Caki2 (cell line): ENCODE data around the gene STOML1. TPM values are rescaled to one million over a fixed set of nuclear protein-coding genes. Genes with fewer than 3 reads are reported as not detected.
"Not testable (repeated sequence)": the region's sequence is repeated elsewhere in the genome, so short reads cannot be mapped to it uniquely, and the experiment has no call there.

Source experiments
- DNase-seq: peaks from one replicate; pipeline ENCODE4 v3.0.0-alpha.2; 2015; ENCODE audit warnings: low read depth
- in situ Hi-C: cut with HindIII; loops from 2 replicates; pipeline ENCODE4 v1.10.0; 2016; ENCODE audit warnings: low sequenced_read_pairs, low pct_unique_long_range_greater_than_20kb, mixed read lengths
- total RNA-seq: library from RNA; depleted of rRNA; stranded (reverse); fragments of >200 nt; shearing (Covaris generic); gene quantifications from 2 replicates; pipeline ENCODE4 v1.2.3, GENCODE V29; 2014; ENCODE audit warnings: low replicate concordance

Gene STOML1
- total RNA-seq, 1 experiment from 2014 or later, result 24.1 TPM

DNA sequence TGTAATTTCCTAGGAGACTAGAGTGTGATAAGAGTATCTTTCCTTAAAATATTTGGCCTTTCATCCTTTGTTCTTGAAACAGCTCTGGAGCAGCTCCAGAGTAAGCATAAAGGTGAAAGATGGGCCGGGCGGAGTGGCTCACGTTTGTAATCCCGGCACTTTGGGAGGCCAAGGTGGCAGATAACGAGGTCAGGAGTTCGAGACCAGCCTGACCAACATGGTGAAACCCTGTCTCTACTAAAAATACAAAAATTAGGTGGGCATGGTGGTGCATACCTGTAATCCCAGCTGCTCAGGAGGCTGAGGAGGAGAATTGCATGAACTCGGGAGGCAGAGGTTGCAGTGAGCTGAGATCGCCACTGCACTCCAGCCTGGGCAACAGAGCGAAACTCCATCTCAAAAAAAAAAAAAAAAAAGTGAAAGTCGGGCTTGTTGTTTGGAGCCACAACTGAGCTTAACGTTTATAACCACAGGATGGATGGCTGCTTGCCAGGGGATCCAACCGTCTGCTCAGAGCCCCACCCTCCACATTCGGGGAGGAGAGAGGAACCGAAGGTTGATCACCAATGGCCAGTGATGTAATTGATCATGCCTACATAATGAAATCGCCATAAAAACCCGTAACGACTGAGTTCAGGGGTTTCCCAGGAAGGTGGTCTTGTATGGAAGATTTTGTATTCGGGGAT lies 16.5 kb downstream of the STOML1 start:
- DNase-seq, in situ Hi-C loops: not testable (repeated sequence)

DNA sequence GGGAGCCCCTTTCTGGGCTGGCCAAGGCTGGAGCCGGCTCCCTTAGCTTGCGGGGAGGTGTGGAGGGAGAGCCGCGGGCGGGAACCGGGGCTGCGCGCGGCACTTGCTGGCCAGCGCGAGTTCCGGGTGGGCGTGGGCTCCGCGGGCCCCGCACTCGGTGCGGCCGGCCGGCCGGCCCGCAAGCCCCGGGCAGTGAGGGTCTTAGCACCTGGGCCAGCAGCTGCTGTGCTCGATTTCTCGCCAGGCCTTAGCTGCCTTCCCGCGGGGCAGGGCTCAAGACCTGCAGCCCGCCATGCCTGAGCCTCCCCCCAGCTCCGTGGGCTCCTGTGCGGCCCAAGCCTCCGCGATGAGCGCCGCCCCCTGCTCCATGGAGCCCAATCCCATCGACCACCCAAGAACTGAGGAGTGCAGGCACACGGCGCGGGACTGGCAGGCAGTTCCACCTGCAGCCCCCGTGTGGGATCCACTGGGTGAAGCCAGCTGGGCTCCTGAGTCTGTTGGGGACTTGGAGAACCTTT lies 18.4 kb downstream of the STOML1 start:
- DNase-seq, in situ Hi-C loops: not testable (repeated sequence)

DNA sequence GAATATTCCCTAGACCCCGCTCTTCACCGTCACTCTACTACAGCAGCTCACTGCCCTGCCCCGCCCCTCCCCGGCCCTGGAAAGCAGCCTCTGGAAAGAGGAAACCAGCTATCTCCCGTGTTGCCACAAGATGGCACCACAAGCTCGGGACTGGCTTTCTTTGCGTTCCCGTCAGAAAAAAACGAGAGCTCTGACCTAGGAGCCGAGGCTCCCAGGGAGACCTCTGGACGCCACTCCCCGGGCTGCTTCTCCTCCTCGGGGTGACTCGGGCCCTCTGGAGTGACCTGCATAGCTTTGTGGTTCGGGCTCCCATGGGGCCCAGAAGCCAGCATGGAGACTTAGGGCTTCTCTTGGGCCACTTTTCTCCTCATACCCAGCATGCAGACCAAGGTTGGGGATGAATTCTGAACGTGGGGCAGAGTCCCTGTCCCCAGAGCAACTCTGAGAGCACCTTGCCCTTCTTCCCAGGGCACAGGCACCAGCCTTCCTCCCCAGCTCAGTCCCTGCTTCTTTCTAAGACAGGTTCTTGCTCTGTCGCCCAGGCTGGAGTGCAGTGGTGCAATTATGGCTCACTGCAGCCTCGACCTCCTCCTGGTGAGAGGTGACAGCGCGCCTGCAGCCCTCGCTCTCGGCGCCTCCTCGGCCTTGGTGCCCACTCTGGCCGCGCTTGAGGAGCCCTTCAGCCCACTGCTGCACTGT lies 19.0 kb downstream of the STOML1 start:
- DNase-seq, result peak; percentile 79
- in situ Hi-C loops, result no loop called here

DNA sequence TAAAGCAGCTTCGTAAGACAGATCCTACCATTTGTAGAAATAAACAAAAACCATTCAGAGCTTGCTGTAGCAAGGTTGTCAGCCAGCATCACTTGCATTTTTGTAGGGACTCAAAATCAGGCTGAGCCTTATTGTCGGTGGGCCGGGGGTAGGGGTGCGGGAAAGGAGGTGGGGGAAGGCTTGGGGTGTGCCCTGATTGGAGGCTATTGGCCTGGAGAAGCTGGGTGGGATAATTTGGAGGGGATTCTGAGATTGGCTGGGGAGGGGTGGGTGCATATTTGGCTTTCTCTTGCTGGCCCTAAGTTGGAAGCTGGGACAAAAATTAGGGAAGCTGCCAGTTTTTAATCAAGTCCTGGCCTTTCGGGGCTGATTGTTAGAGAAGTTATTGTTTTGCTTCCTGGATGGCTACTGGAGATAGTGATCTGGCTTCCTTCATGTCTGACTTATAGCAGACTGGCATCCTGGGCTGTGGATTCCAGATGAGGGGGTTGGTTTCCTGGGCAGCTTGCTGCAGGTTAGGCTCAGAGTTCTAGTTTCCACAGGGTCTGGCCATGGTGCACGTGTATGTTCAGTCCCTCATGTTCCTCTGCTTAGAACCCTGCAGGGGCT lies 22.8 kb downstream of the STOML1 start:
- in situ Hi-C loops, result no loop called here
- no peak for DNase-seq

DNA sequence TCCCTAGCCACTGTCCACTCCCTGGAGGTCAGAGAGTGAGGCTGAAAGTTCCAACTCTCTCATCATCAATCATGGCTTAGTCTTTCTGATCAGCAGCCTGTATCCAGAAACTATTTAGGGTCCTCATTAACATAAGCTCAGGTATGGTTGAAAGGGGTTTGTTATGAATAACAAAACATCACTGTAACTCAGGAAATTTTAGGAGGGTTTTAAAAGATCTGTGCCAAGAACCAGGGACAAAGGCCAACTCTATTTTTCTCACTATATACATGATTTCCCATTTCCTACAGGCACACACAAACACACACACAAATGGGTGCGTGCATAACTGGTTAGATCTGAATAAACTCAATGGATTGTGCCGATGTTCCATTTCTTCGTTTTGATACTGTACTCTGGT lies 23.6 kb downstream of the STOML1 start:
- in situ Hi-C loops, result no loop called here
- DNase-seq, result no peak

DNA sequence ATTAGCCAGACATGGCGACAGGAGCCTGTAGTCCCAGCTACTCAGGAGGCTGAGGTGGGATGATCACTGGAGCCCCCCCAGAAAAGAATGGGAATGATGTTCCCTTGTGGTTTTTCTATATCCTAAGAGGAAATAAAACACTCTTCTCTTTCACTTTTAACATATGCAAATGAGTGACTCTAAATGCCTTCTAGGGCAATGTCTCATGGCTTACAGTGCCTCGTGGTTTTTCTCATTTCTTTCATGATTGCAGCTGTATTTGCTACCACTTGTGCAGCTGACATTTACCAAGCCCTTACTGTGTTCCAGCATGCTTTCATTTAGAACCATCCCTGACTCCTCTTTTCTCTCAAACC lies 26.4 kb downstream of the STOML1 start:
- DNase-seq, result no peak
- in situ Hi-C loops, result no loop called here

DNA sequence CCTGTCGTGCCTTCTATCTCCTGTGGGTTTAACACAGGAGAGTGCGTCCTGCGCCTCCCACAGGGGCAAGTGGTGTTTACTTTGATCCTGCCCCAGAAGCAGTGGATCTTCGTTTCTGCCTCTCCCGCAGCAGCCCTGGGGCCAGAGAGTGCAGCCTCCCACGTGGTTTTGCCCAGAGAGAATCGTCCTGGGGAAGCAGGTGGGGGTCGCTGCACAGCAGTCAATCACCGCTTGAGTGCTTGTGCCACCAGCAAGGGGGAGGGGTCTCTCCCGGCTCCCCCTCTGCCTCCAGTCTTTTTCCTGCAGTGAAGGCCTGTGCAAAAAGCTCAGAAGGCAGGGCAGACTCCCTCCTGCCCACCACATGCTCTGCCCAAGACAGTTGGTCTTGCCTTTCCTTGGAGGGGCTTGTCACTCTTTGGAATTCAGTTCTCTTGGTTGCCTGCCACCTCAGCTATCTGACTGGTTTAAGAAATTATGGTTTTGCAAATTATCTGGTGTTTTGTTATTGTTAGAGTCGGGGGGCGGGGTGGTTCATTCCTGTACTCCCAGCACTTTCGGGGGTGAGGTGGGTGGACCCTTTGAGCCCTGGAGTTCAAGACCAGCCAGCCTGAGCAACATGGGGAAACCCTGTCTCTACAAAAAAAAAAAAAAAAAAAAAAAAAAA lies 26.9 kb downstream of the STOML1 start:
- in situ Hi-C loops, result no loop called here
- no peak for DNase-seq

DNA sequence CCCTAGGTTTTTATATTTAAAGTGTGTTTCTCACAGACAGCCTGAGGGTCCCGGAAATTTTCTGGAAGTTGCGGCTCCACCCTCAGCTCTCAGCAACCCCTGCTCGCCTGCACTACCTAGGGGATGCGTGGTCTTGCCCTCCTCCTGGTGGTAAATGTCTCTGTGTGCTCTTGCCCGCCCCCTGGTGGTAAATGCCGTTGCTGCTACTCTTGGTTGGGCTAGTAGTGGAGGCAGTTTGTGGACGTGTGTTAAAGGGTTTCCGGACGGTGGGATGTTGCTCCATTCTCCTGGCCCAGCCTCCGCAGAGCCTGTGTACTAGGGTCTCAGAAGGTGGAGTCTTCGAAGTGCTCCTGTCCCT lies 27.4 kb downstream of the STOML1 start:
- in situ Hi-C loops, result no loop called here
- peak; percentile 53 for DNase-seq

DNA sequence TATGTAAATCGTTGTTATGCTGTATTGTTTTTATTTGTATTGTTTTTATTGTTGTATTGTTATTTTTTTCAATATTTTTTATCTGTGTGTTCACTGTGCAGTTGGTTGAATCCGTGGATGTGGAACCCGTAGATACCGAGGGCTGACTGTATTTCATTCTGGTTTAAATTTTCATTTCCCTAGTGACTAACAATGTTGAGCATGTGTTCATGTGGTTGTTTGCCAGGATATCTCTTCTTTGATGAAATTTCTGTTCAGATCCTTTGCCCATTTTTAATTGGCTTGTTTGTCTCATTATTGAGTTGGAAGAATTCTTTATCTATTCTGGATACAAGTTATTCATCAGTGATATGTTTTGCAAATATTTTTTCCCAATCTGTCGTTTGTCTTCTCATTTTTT lies 29.7 kb downstream of the STOML1 start:
- in situ Hi-C loops, result no loop called here
- DNase-seq, result no peak

DNA sequence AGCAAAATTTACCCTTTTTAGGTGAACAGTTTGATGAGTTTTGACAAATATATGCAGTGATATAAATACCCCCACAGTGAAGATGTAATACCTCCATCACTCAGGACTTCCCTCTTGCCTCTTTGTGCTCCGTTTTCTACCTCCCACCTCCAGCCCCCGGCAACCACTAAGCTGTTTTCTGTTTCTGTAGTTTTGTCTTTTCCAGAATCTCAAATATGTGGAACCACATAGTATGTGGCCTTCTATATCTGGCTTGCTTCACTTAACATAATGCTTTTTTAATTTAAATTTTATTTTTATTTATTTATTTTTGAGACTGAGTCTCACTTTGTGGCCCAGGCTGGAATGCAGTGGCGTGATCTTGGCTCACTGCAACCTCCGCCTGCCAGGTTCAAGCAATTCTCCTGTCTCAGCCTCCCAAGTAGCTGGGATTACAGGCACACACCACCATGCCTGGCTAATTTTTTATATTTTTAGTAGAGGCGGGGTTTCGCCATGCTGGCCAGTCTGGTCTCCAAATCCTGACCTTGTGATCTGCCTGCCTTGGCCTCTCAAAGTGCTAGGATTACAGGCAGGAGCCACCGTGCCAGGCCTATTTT lies 31.5 kb downstream of the STOML1 start:
- DNase-seq, in situ Hi-C loops: not testable (repeated sequence)

DNA sequence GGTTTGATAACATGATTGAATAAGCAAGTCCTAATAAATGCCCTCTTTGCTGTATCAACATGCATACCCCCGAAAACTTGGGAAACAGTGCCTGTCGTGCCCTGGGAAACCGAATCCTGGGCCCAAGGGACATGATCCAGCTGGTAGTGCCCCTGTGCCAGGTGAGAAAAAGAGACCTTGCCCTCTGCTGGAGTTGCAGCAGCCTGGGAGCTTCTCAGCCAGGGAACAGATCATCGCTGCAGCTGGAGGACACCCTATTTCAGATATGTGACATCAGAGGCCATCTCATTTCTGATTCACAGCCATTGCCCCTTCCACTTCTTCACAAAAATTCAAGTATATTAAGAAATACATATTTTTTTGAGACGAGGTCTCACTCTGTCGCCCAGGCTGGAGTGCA lies 32.3 kb downstream of the STOML1 start:
- no peak for DNase-seq
- in situ Hi-C loops, result no loop called here

DNA sequence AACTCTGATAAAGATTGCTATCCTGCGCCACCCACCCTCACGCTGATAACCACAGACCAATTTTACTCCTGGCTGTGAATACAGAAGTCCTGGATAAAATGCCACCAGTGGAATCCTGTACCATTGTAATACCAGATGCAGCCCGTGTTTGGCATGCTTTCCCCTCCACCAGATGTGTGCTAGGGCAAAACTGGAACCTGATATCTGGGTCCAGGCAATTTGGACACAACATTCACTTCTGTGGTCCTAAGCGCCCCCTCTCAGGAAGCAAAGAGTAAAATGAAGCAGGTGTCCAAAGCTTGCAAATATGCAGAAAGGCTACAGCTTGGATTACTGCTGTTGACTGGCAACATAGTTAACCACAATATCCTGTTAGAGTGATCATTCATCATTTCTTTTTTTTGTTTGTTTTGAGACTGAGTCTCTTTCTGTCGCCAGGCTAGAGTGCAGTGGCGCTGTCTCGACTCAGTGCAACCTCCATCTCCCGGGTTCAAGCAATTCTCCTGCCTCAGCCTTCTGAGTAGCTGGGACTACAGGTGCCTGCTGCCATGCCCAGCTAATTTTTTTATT lies 33.0 kb downstream of the STOML1 start:
- in situ Hi-C loops, result no loop called here
- DNase-seq, result no peak

DNA sequence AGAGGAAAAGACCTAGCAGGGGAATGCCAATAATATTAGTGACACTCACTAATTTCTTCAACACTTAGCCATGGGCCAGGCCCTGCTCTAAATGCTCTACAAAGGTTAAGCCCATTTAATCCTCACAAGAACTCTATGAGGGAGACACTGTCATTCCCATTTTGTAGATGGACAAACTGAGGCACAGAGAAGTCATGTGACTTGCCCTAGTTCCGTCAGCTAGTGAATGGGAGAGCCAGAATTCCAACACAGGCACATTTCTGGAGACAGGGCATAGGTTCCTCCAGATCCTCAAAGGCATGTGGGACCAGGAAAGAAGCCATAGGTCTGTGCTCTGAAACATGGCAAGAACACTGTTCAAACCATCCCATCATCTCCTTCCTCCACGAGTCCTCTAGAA lies 34.3 kb downstream of the STOML1 start:
- no peak for DNase-seq
- in situ Hi-C loops, result no loop called here

DNA sequence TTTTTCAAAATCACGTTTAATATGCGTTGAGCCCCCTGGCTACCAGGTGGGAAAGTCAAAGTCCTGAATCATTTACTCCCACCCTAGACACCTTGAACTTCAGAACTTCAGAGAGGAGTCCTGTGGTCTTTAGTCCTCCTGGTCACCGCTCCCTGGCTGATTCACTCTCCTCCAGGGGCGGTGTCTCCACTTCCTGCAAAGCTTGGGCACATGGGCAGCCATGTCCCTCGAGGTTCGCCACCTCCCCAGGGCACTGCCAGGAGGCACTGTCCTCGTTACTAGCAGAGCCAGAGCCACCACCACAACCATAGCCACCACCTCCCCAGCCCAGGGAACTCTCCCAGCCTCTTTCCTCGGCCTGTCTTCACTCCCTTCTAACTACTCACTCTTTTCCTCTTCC lies 34.8 kb downstream of the STOML1 start:
- DNase-seq, result no peak
- in situ Hi-C loops, result no loop called here

DNA sequence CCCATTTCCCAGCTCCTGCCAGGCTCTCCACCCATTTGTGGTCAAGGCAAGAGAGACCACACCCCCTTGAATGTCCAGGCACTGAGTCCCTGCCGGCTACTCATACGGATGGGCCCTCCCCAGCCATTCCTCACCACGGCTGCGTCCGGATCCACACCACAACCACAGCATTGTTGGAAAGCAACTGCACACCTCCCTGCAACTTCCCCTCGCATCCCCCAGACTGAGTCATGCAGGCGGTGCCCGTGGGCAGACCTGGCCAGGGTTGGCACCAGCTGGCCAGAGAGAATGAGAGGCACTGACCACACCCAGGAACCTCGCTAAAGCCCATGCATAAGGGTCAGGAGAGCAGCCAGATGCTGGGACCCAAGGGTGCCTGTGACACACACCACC lies 35.4 kb downstream of the STOML1 start:
- peak; percentile 86 for DNase-seq
- in situ Hi-C loops, result no loop called here

DNA sequence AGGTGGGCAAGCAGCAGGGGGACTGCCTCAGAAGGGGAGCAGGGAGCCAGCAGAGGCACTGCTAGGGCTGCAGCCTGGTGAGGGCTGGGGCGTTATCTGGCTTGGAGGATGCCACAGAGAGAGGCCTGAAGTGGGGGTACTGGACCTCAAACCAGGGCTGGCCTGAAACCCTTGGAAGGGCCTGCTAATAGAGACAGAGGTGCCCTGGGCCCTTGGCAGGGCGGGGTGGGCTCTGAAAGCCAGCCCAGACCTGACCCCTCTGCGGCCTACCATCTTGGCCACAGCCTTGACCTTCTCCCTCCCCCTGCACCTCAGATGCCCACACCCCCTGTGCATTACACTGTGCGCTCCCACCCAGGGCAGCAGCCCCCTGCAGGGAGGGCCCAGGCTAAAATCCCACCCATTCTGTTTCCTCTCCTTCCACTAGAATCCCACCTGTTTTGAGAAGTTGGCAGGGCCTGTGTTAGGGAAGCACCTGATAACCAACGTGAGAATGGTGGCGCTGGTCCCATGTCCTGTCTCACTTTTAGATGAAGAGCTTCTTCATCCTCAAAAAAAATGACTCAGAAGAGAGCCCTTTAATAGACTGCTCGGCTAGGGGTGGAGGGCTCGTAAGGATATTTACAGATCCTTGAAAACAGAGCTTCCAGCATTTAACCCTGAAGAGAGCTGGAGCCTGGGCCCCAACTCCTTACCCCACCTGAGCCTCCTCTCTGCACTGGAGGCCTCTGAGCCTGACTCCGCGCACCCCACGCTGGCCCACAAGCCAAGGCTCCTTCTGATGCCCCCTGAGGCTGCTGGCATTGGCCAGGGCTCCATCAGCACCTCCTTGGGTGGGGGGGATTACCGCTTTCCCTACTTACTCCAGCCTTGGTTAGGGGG lies 36.0 kb downstream of the STOML1 start:
- no peak for DNase-seq
- in situ Hi-C loops, result no loop called here

DNA sequence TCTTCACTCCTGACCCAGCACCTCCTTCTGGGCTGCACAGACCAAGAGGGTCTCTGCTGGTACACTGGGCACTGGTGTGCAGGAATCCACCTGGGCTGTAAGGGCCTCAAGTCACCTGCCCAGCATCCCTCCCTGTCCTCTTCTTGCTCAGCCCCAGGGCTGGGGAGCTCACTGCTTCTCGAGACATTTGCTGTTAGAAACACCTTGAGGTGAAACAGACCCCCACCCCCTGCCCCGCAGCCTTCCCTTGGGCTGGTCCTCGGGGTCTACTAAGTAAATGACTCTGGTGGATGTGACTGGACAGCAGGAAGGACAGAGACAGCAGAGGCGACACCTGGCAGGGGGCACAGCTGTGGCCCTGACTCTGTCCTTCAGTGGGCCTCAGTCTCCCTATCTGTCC lies 36.8 kb downstream of the STOML1 start:
- DNase-seq, result no peak
- in situ Hi-C loops, result no loop called here
